Gastrocnemius medialis (tissue), 4 donors: ENCODE data around the gene EVI5.

Experiments used
- CTCF ChIP-seq, 5 experiments: fragments of 450-650 bp in 3 of 5; fragments of 200-600 bp in 2 of 5; sonication (generic) in 2 of 5; IDR thresholded peaks in 4 of 5; conservative IDR thresholded peaks in 1 of 5; 1 replicate in 4 of 5; 2 replicates in 1 of 5; pipeline ENCODE4 v1.5.1; 2016 to 2019; ENCODE audit warnings: antibody characterized with exemption in 5 of 5, mild to moderate bottlenecking in 3 of 5, moderate library complexity in 3 of 5
- POLR2A ChIP-seq, 2 donors: fragments of 450-650 bp; IDR thresholded peaks; one replicate each; pipeline ENCODE4 v1.6.1; 2017; ENCODE audit warnings: antibody characterized with exemption in 2 of 2, mild to moderate bottlenecking in 2 of 2, moderate library complexity in 2 of 2

GRCh38 chr1:92690212-92690906 is 94.5 kb downstream of the EVI5 start:
- TF ChIP-seq CTCF (IDR thresholded peaks at IDR 0.05 in 4 of 5, conservative IDR thresholded peaks at IDR 0.05 in 1 of 5) (no peak), POLR2A (IDR thresholded peaks at IDR 0.05) (no peak)
